Measurements from ENCODE around the gene NOVA2. TPM values are rescaled to one million over a fixed set of nuclear protein-coding genes. Genes with fewer than 3 reads are reported as not detected.
A peak's percentile ranks its signal among the peaks of the same experiment; 100 is the strongest.

The NOVA2 gene
- total and polyA plus RNA-seq, 9 of the 15 experiments (the other 6 are each of a cell fraction or from before 2014, with no cell fraction given): not detected

DNA sequence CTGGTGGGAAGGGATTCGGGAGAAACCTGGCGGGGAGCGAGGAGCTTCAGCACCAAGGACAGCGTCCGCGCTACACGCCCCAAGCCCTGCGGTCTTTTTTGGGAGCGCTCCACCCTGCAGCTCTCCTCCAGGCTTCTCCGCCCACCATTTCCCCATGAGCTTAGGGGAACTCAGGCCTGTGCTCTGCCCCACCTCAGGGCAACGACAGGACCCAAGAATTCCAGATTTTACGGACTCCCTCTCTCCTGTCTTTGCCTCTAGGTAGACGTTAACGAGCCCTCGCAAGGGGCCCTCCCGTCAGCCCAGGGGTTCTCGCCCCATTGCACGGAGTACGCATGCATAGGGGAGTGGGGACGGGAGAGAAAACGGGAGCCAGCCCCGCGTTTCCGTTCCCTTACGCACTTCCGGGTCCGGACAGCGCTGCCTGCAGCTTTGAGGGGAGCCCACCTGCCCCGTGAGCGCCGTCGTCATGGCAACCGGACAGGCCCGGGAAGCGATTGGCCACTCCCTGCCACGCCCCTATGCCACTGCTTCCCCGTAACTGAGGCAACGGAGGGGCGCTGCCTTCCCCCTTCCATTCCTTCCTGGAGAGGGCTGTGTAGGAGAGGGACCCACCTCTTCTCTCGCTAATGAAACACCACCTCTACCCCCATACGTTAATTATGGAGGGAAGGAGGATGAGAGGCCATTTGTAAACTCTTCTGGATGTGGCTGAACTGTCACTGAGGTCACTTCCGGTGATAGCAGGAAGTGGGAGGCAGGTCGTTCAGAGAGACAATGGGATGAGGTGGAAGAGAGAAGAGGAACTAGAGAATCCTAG is 20.8 kb downstream of the NOVA2 start (continued):
- TF ChIP-seq NRF1 (conservative IDR thresholded peaks at IDR 0.05 in 1 of 2, IDR thresholded peaks at IDR 0.05 in 1 of 2) (no peak), XRCC5 (IDR thresholded peaks at IDR 0.05; ENCODE audit: low read depth, low read length) (0 out of 2 replicates have a peak, but pooled peaks have one; percentile 80), ZNF197 (CRISPR knock-in tag; IDR thresholded peaks at IDR 0.05; ENCODE audit: low read depth) (0 out of 2 replicates have a peak, but pooled peaks have one; percentile 39), TSC22D4 (tag; IDR thresholded peaks at IDR 0.05) (no peak), NCOA1 (IDR thresholded peaks at IDR 0.05; ENCODE audit: low read depth) (peak; percentile 68; the same call in 1 of the 2 replicates), ZNF584 (CRISPR knock-in tag; IDR thresholded peaks at IDR 0.05; ENCODE audit: low read depth) (0 out of 2 replicates have a peak, but pooled peaks have one; percentile 12), ZKSCAN3 (CRISPR knock-in tag; IDR thresholded peaks at IDR 0.05) (no peak), ZNF3 (CRISPR knock-in tag; IDR thresholded peaks at IDR 0.05) (no peak), HOXB6 (CRISPR knock-in tag; IDR thresholded peaks at IDR 0.05; ENCODE audit: borderline replicate concordance) (no peak), ZSCAN32 (CRISPR knock-in tag; IDR thresholded peaks at IDR 0.05) (no peak), ZNF507 (tag; conservative IDR thresholded peaks at IDR 0.05) (no peak), ZNF143 (CRISPR knock-in tag; IDR thresholded peaks at IDR 0.05) (no peak; the same call in 1 of the 2 replicates), TEAD4 (IDR thresholded peaks at IDR 0.05; ENCODE audit: low read length) (no peak), TEAD4 (CRISPR knock-in tag; IDR thresholded peaks at IDR 0.05; ENCODE audit: borderline replicate concordance) (no peak), ZNF408 (CRISPR knock-in tag; IDR thresholded peaks at IDR 0.05; ENCODE audit: low read depth) (no peak)
- TF ChIP-seq, protein P1, sequence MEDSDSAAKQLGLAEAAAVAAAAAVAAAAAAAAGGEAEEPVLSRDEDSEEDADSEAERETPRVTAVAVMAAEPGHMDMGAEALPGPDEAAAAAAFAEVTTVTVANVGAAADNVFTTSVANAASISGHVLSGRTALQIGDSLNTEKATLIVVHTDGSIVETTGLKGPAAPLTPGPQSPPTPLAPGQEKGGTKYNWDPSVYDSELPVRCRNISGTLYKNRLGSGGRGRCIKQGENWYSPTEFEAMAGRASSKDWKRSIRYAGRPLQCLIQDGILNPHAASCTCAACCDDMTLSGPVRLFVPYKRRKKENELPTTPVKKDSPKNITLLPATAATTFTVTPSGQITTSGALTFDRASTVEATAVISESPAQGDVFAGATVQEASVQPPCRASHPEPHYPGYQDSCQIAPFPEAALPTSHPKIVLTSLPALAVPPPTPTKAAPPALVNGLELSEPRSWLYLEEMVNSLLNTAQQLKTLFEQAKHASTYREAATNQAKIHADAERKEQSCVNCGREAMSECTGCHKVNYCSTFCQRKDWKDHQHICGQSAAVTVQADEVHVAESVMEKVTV (CRISPR knock-in tag; IDR thresholded peaks at IDR 0.05): no peak
- TF ChIP-seq, protein P2, sequence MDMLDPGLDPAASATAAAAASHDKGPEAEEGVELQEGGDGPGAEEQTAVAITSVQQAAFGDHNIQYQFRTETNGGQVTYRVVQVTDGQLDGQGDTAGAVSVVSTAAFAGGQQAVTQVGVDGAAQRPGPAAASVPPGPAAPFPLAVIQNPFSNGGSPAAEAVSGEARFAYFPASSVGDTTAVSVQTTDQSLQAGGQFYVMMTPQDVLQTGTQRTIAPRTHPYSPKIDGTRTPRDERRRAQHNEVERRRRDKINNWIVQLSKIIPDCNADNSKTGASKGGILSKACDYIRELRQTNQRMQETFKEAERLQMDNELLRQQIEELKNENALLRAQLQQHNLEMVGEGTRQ (CRISPR knock-in tag; IDR thresholded peaks at IDR 0.05): peak; percentile 10; the same call in 1 of the 2 replicates
- TF ChIP-seq, protein P3, sequence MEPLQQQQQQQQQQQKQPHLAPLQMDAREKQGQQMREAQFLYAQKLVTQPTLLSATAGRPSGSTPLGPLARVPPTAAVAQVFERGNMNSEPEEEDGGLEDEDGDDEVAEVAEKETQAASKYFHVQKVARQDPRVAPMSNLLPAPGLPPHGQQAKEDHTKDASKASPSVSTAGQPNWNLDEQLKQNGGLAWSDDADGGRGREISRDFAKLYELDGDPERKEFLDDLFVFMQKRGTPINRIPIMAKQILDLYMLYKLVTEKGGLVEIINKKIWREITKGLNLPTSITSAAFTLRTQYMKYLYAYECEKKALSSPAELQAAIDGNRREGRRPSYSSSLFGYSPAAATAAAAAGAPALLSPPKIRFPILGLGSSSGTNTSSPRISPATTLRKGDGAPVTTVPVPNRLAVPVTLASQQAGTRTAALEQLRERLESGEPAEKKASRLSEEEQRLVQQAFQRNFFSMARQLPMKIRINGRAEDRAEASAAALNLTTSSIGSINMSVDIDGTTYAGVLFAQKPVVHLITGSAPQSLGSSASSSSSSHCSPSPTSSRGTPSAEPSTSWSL (CRISPR knock-in tag; IDR thresholded peaks at IDR 0.05; ENCODE audit: borderline replicate concordance): no peak
- TF ChIP-seq, protein P4, sequence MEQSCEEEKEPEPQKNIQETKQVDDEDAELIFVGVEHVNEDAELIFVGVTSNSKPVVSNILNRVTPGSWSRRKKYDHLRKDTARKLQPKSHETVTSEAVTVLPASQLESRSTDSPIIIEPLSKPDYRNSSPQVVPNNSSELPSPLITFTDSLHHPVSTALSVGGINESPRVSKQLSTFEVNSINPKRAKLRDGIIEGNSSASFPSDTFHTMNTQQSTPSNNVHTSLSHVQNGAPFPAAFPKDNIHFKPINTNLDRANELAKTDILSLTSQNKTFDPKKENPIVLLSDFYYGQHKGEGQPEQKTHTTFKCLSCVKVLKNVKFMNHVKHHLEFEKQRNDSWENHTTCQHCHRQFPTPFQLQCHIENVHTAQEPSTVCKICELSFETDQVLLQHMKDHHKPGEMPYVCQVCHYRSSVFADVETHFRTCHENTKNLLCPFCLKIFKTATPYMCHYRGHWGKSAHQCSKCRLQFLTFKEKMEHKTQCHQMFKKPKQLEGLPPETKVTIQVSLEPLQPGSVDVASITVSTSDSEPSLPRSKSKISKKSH (CRISPR knock-in tag; IDR thresholded peaks at IDR 0.05): no peak
